Measurements from ENCODE around the gene NDFIP1.

The NDFIP1 gene

DNA sequence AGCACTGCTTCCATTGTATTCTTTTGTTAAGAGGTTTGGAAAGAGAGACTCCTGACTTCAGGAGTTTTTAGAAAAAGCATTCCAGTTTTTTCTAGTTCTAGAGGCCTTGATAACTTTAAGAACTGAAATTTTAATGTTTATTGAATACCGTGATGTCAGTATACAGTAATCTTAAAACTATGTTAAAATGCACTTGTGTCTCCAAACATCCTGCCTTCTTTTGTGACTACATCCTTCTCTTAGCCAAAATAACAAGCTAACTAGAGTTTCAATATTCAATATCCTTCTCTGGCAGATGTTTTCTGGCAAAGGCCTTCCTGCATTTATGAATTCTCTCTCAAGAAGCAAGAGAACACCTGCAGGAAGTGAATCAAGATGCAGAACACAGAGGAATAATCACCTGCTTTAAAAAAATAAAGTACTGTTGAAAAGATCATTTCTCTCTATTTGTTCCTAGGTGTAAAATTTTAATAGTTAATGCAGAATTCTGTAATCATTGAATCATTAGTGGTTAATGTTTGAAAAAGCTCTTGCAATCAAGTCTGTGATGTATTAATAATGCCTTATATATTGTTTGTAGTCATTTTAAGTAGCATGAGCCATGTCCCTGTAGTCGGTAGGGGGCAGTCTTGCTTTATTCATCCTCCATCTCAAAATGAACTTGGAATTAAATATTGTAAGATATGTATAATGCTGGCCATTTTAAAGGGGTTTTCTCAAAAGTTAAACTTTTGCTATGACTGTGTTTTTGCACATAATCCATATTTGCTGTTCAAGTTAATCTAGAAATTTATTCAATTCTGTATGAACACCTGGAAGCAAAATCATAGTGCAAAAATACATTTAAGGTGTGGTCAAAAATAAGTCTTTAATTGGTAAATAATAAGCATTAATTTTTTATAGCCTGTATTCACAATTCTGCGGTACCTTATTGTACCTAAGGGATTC lies 43.1 kb downstream of the NDFIP1 start:
- in situ Hi-C loops (cut with HindIII; ENCODE audit: low sequenced_read_pairs): loop anchor here (5.0 to 25.0 kb wide), 2 partner anchors 211 to 396 kb away; no protein-coding TSS in a partner anchor

- in situ Hi-C loops (cut with HindIII; ENCODE audit: low sequenced_read_pairs): loop anchor here (5.0 to 25.0 kb wide), 2 partner anchors 210 to 395 kb away; no protein-coding TSS in a partner anchor
Measured at GRCh38 chr5:142152384-142152732, 43.8 kb downstream of the NDFIP1 start.

DNA sequence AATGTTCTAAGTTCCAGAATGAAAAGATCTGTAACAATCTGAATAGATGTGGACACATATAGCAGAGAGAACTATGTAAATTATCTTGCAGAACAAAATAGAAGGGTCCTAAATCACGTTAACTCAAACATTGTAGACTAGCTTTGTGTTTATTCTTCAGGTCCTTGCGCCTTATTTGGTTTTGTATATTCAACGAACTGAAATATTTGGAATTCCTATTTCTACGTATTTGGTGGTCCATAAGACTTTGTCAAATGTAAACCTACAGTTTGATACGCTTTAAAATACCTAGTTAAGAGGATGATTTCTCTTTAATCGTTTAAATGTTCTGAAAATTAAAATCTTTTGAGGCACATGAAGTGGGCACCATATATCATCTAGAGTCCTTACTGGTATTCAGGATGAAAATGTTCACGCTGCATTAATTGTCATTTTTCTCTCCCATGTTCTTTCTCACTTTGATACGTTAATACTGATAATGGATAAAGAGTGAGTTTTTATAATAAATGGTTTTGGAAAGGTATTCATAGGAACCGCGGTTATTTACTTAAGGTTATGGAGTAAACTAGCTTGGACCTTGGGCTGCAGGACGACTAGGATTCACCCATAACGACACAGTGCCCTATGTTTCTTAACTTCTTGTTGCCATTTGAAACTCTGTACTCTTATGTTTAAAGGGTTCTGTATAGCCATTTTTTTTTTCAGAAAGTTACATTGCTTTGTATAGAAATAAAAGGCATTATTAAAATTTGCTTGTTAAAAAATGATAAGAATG lies 45.3 kb downstream of the NDFIP1 start:
- in situ Hi-C loops (cut with HindIII; ENCODE audit: low sequenced_read_pairs): loop anchor here (5.0 to 25.0 kb wide), 2 partner anchors 208 to 393 kb away; no protein-coding TSS in a partner anchor

DNA sequence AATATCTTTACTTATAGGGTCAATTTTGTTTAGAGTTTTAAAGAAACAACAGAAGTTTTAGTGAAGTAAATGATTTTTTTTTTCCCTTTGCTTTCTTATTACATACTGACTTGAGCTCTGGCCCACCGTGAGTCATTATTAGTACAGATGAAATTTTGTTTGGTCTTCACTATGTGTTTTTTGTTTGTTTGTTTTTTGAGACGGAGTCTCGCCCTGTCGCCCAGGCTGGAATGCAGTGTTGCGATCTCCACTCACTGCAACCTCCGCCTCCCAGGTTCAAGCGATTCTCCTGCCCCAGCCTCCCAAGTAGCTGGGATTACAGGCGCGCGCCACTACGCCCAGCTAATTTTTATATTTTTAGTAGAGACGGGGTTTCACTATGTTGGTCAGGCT lies 45.9 kb downstream of the NDFIP1 start:
- in situ Hi-C loops (cut with HindIII; ENCODE audit: low sequenced_read_pairs): loop anchor here (5.0 to 25.0 kb wide), 2 partner anchors 208 to 393 kb away; no protein-coding TSS in a partner anchor

- in situ Hi-C loops (cut with HindIII; ENCODE audit: low sequenced_read_pairs): loop anchor here (25.0 kb wide), 1 partner anchor 205 kb away; no protein-coding TSS in a partner anchor
Measured at GRCh38 chr5:142156839-142157463, 48.4 kb downstream of the NDFIP1 start.

GRCh38 chr5:142159354-142159753 lies 50.8 kb downstream of the NDFIP1 start:
- in situ Hi-C loops (cut with HindIII; ENCODE audit: low sequenced_read_pairs): loop anchor here (25.0 kb wide), 1 partner anchor 203 kb away; no protein-coding TSS in a partner anchor

GRCh38 chr5:142164315-142164714 lies 55.7 kb downstream of the NDFIP1 start:
- in situ Hi-C loops (cut with HindIII; ENCODE audit: low sequenced_read_pairs): loop anchor here (25.0 kb wide), 1 partner anchor 198 kb away; no protein-coding TSS in a partner anchor

- in situ Hi-C loops (cut with HindIII; ENCODE audit: low sequenced_read_pairs): loop anchor here (25.0 kb wide), 1 partner anchor 196 kb away; no protein-coding TSS in a partner anchor
Measured at GRCh38 chr5:142166754-142167153, 58.2 kb downstream of the NDFIP1 start.

GRCh38 chr5:142167458-142167857 lies 58.9 kb downstream of the NDFIP1 start:
- in situ Hi-C loops (cut with HindIII; ENCODE audit: low sequenced_read_pairs): loop anchor here (25.0 kb wide), 1 partner anchor 195 kb away; no protein-coding TSS in a partner anchor

GRCh38 chr5:142168365-142168764 lies 59.8 kb downstream of the NDFIP1 start:
- in situ Hi-C loops (cut with HindIII; ENCODE audit: low sequenced_read_pairs): loop anchor here (25.0 kb wide), 1 partner anchor 194 kb away; no protein-coding TSS in a partner anchor

- in situ Hi-C loops (cut with HindIII; ENCODE audit: low sequenced_read_pairs): loop anchor here (25.0 kb wide), 1 partner anchor 192 kb away; no protein-coding TSS in a partner anchor
Measured at GRCh38 chr5:142170254-142170953, 61.8 kb downstream of the NDFIP1 start.

DNA sequence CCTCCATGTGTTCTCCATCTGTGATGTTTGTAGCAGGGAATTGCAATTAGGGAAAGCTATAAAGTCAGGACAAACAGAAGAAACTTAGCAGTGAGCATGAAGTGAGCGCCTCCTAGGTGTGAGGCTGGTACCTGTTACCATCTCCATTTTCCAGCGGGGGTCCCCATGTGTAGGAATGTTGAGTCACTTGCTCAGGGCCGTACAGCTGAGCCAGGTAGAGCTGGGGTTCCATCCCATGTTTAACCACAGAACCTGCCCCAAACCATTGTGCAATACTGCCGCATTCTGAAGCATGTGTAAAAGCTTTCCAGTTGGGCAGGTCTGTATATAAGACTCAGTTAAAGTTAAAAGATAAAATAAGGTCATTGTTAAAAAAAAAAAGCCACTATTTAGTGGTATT lies 62.7 kb downstream of the NDFIP1 start:
- in situ Hi-C loops (cut with HindIII; ENCODE audit: low sequenced_read_pairs): loop anchor here (25.0 kb wide), 1 partner anchor 191 kb away; no protein-coding TSS in a partner anchor

- in situ Hi-C loops (cut with HindIII; ENCODE audit: low sequenced_read_pairs): no loop called here
Measured at GRCh38 chr5:142175039-142175438, 66.5 kb downstream of the NDFIP1 start.

GRCh38 chr5:142175461-142176142 lies 67.0 kb downstream of the NDFIP1 start:
- in situ Hi-C loops (cut with HindIII; ENCODE audit: low sequenced_read_pairs): no loop called here

GRCh38 chr5:142176255-142176654 lies 67.7 kb downstream of the NDFIP1 start:
- in situ Hi-C loops (cut with HindIII; ENCODE audit: low sequenced_read_pairs): no loop called here

DNA sequence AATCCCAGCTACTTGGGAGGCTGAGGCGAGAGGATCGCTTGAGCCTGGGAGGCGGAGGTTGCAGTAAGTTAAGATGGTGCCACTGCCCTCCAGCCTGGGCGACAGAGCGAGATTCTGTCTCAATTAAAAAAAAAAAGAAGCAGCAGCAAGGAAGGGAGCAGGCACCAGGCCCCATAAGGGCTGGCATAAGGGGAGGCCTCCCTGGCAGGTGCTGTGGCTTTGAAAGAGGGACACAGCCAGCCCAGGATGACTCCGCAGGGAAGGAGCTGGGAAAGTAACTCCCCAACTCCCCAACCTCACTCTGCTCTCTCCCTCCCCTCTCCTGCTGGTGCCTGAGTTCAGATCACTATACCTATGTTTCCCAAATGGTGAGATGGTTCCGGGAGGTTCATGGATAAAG lies 70.1 kb downstream of the NDFIP1 start:
- in situ Hi-C loops (cut with HindIII; ENCODE audit: low sequenced_read_pairs): no loop called here

DNA sequence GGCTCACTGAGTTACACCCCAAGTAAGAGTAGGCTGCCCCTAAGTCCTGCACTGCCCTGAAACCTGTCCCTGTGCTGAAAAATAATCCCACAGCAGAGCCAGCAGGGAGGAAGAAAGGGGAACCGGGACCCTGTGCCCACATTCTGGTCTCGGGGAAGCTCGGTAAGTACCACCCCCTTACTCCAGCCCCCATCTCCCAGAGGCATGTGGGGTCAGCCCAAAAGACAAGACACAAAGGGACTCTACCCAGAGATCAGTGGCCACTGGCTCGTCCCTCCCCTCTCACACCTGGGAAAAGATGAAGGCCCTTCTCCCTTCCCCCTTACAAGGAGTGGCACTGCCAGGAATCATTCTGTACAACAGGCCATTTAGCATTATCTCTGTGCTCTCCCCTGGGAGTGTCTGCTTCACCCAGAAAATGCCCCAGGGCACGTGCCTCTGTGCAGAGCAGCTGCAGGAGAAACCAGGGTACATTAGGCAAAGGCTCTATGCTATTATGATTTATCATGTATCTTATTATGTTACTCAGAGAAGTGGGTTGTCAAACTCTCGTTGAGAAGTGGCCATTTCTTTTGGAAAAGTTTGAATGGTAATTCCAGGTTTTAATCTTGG lies 71.3 kb downstream of the NDFIP1 start:
- in situ Hi-C loops (cut with HindIII; ENCODE audit: low sequenced_read_pairs): no loop called here

- in situ Hi-C loops (cut with HindIII; ENCODE audit: low sequenced_read_pairs): no loop called here
Measured at GRCh38 chr5:142181096-142181495, 72.5 kb downstream of the NDFIP1 start.

Measured in DLD1 (cell line).